Sciatic nerve (tissue), 2 donors: ENCODE measurements around the gene CA9. TPM values are rescaled to one million over a fixed set of nuclear protein-coding genes. Genes with fewer than 3 reads are reported as not detected.

Experiments
- ATAC-seq: fragments of 200-7000 bp; cut with Tn5 transposase; one replicate; pipeline ENCODE4 v1.9.1; 2020; ENCODE audit warnings: mild to moderate bottlenecking, moderate library complexity
- DNase-seq: peaks from one replicate; pipeline ENCODE4 v3.0.0-alpha.2; 2020; ENCODE audit warnings: low spot score
- intact Hi-C: fragments of 100-400 bp; cut with DNase I; formaldehyde crosslinking; loops from one replicate; pipeline ENCODE4 v1.14.2; 2022
- microRNA-seq: library from miRNA; unstranded; fragments of <30 nt; microRNA quantifications from one replicate; pipeline ENCODE4 v1.2.0, GENCODE V29; 2020
- total RNA-seq: library from RNA; stranded (reverse); fragmentation: NEBNext Ultra II Directional; extraction: Animal tissue kit (Norgen Biotek cat#: 25700); gene quantifications from one replicate; pipeline ENCODE4 v1.2.1, GENCODE V29; 2021
- donor health status: DM: no; HTN: no; CAD: no.
- donor health status: DM: no; HTN: no; CAD: no.

CA9 gene
- total RNA-seq, 1 donor from 2014 or later: not detected

DNA sequence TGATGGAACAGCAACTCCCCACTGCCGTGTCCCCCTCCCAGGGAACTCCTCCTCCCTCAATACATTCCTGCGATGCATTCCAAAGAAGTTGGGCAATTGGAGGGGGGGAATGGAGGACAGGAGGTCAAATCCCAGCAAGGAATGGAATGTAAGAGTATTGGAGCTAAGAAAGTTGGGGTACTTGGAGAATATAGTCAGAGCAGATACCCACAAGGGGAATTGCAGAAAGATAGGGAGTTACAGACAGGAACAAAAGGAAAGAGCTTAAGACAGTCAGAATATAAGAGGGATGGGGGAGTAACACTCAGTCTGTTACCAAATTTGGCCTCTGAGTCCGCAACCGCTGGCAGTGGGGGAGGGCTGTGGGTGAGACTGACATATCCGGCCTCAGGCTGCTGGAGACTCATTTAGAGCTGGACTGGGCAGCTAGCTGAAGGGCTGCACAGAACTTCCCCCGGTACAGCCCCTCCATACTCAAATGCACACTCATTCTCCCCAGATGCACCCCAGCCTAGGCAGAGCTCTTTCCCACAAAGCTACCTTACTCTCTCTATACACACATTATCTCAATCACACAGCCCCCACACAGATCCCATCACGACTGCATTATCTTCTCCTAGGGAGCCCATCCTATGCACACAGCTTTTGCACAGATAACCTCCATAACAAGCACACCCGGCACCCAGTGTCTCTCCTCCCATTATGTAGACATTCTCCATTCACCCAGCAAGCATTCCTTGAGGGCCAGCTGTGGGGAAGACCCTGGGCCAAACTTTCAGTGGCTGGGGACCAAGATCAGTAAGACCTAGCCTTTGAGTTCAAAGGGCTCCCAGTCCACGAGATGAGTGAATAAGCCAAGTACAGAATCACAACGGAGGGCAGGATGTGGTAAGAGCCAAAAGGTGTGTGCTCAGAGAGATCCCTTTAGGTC is 54.6 kb downstream of the CA9 start:
- DNase-seq (peak; percentile 81), ATAC-seq (no peak)
- intact Hi-C loops: no loop called here

DNA sequence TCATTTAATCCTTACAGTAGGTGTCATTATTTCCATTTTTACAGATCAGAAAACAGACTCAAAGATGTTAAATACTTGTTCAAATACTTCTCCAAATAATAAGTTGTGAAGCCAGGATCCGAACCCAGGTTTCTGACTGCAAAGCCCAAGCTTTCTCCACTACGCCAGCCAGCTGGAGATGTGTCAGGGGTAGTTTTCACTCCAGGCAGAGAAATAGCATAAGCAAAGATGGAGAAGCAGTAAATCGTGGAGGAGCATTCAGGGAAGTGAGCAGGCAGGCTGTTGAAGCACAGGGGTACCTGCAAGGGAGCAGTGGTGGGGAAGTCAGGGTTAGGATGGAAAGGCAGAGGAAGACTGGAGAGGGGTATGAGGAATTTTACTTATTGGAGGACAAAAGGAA is 55.4 kb downstream of the CA9 start:
- intact Hi-C loops: no loop called here
- no peak for DNase-seq
- ATAC-seq: no peak

DNA sequence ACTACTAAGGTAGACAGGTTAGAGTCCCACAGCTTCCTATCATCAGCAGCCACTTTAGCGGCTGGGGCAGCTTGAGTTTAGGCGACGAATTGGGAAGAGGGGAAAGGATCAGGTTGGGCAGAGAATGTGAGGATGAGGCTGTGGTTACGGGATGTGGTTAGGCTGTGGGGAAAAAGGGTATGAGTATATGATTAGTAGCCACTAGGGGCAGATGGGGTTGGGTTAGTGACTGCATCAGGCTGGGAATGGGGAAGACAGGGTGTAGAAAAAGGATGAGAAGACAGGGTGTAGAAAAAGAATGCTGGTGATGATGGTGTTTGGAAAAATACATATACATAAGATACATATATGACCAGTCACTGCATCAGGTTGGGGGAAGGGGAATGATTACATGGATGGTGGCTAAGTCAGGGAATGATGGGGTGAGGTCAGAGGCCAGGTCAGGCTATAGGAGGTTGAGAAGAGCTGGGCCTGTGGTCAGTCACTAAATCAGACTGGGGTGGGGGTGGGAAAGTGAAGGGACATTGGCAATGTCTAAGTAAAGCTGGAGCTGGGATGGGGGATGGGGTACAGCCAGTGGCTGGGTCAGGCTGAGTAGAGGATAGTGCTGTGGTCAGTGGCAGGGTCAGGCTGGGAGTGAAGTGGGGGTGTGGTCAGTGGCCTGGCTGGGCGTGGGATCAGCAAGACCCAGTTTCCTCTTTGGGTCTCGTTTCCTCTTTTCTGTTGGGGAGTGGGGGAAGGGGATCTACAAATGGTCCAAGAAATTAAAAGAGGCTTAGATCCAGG is 56.2 kb downstream of the CA9 start:
- no peak for ATAC-seq
- DNase-seq: no peak
- intact Hi-C loops: no loop called here

DNA sequence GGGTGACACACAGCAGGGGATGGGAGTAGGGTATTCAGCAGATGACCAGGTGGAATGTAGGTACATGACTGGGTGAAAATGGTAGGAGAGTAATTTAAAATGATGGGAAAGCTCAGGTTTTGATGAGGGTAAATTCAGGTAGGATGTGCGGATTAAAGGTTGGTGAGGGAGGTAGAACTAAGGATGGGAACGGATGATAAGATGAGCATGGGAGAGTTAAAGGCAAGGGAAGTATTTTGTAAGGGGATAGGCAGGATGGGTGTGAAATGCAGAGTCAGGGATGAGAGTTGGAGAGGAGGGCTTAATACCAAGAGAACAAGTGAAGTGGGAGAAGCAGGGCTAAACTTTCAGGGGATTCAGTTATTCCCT is 56.7 kb downstream of the CA9 start:
- DNase-seq (no peak), ATAC-seq (no peak)
- intact Hi-C loops: no loop called here

Small RNAs within 50 kb of the gene (microRNA-seq; reads per million reads assigned to microRNA genes)
- gene MIR6852: not detected

Other genes with a start within 250 kb of the CA9 start
- 45.7 TPM for gene RUSC2, start 183.8 kb upstream of the CA9 start, total RNA-seq
- 49.0 TPM for gene TESK1, start 68.7 kb upstream of the CA9 start, total RNA-seq
- 5.5 TPM for gene CD72, start 55.5 kb upstream of the CA9 start, total RNA-seq
- gene SIT1, start 23.0 kb upstream of the CA9 start, total RNA-seq: 0.67 TPM
- 12,220 TPM for gene RMRP, start 15.9 kb upstream of the CA9 start, total RNA-seq
- gene CCDC107, start 15.6 kb upstream of the CA9 start, total RNA-seq: 28.0 TPM
- not detected for gene ARHGEF39, start 8.7 kb upstream of the CA9 start, total RNA-seq
- 165 TPM for gene TPM2, start 16.0 kb downstream of the CA9 start, total RNA-seq
- gene TLN1, start 58.3 kb downstream of the CA9 start, total RNA-seq: 411 TPM
- 28.8 TPM for gene CREB3, start 58.7 kb downstream of the CA9 start, total RNA-seq
- gene GBA2, start 75.3 kb downstream of the CA9 start, total RNA-seq: 67.5 TPM
- gene RGP1, start 75.4 kb downstream of the CA9 start, total RNA-seq: 28.9 TPM
- not detected for gene MSMP, start 80.3 kb downstream of the CA9 start, total RNA-seq
- gene NPR2, start 117.7 kb downstream of the CA9 start, total RNA-seq: 41.8 TPM
- gene SPAG8, start 138.3 kb downstream of the CA9 start, total RNA-seq: 6.3 TPM
- 31.2 TPM for gene HINT2, start 141.1 kb downstream of the CA9 start, total RNA-seq
- not detected for gene FAM221B, start 154.8 kb downstream of the CA9 start, total RNA-seq
- 31.7 TPM for gene TMEM8B, start 155.3 kb downstream of the CA9 start, total RNA-seq
- not detected for gene OR13J1, start 196.5 kb downstream of the CA9 start, total RNA-seq
- gene HRCT1, start 232.3 kb downstream of the CA9 start, total RNA-seq: 4.5 TPM
- gene SPAAR, start 235.6 kb downstream of the CA9 start, total RNA-seq: 5.8 TPM